ENCODE data around the gene MBNL3. TPM values are rescaled to one million over a fixed set of nuclear protein-coding genes. Genes with fewer than 3 reads are reported as not detected.

MBNL3 gene
- total RNA-seq, 1 experiment from 2014 or later = 42.2 TPM

- H3K9me3 ChIP-seq (ENCODE audit: low read depth, low read length, poor library complexity, severe bottlenecking) = no peaks in the 10 kb centered on the region
- TF ChIP-seq CTCF (conservative IDR thresholded peaks at IDR 0.05; ENCODE audit: low read depth, low read length) = no peak
- TF ChIP-seq EZH2 (IDR thresholded peaks at IDR 0.05; ENCODE audit: borderline replicate concordance, low read depth, low read length, poor library complexity, severe bottlenecking) = no peak
- ChIA-PET POLR2A (ENCODE audit: low non-redundant PET) (no interaction called here), CTCF (no interaction called here)
- H3K27me3 ChIP-seq (replicated peaks; ENCODE audit: insufficient read depth, low read depth, low read length, poor library complexity) = peaks cover 13% of the 10 kb centered on the region
- no peak for DNase-seq (ENCODE audit: low spot score)
- H3K27ac ChIP-seq (ENCODE audit: low read depth, low read length, poor library complexity, severe bottlenecking) = no peak overlapping the region
- intact Hi-C loops (cut with micrococcal nuclease; ENCODE audit: unreplicated experiment) = no loop called here
- BruUV-seq (replicated peaks) = no TSS peak
- no peaks in the 10 kb centered on the region for H3K36me3 ChIP-seq (ENCODE audit: insufficient read depth, low read length, poor library complexity, severe bottlenecking)
- no peak overlapping the region for H3K4me3 ChIP-seq (ENCODE audit: low read depth, low read length, poor library complexity, severe bottlenecking)
- no peaks in the 10 kb centered on the region for H3K4me1 ChIP-seq (ENCODE audit: insufficient read depth, low read length, poor library complexity, severe bottlenecking)
These were observed 4.3 kb upstream of the MBNL3 start for GRCh38 chrX:132493095-132493494.

GRCh38 chrX:132491191-132491590, 2.4 kb upstream of the MBNL3 start:
- Histone ChIP-seq H3K27me3 (replicated peaks; ENCODE audit: insufficient read depth, low read depth, low read length, poor library complexity) (peaks cover 10% of the 10 kb centered on the region), H3K36me3 (ENCODE audit: insufficient read depth, low read length, poor library complexity, severe bottlenecking) (no peaks in the 10 kb centered on the region), H3K4me3 (ENCODE audit: low read depth, low read length, poor library complexity, severe bottlenecking) (no peak overlapping the region), H3K9me3 (ENCODE audit: low read depth, low read length, poor library complexity, severe bottlenecking) (no peaks in the 10 kb centered on the region), H3K4me1 (ENCODE audit: insufficient read depth, low read length, poor library complexity, severe bottlenecking) (no peaks in the 10 kb centered on the region), H3K27ac (ENCODE audit: low read depth, low read length, poor library complexity, severe bottlenecking) (no peak overlapping the region)
- intact Hi-C loops (cut with micrococcal nuclease; ENCODE audit: unreplicated experiment) = no loop called here
- BruUV-seq (replicated peaks) = no TSS peak
- ChIA-PET CTCF (no interaction called here), POLR2A (ENCODE audit: low non-redundant PET) (no interaction called here)
- DNase-seq (ENCODE audit: low spot score) = peak; percentile 18
- TF ChIP-seq CTCF (conservative IDR thresholded peaks at IDR 0.05; ENCODE audit: low read depth, low read length) (no peak), EZH2 (IDR thresholded peaks at IDR 0.05; ENCODE audit: borderline replicate concordance, low read depth, low read length, poor library complexity, severe bottlenecking) (no peak)

GRCh38 chrX:132489578-132490419, 961 bp upstream of the MBNL3 start:
- H3K27ac ChIP-seq (ENCODE audit: low read depth, low read length, poor library complexity, severe bottlenecking) = peak overlapping the region; percentile 90

More at GRCh38 chrX:132489578-132490419, 961 bp upstream of the MBNL3 start:
- Histone ChIP-seq H3K9me3 (ENCODE audit: low read depth, low read length, poor library complexity, severe bottlenecking) (no peaks in the 10 kb centered on the region), H3K27me3 (replicated peaks; ENCODE audit: insufficient read depth, low read depth, low read length, poor library complexity) (peaks cover 4% of the 10 kb centered on the region), H3K36me3 (ENCODE audit: insufficient read depth, low read length, poor library complexity, severe bottlenecking) (no peaks in the 10 kb centered on the region), H3K4me1 (ENCODE audit: insufficient read depth, low read length, poor library complexity, severe bottlenecking) (no peaks in the 10 kb centered on the region), H3K4me3 (ENCODE audit: low read depth, low read length, poor library complexity, severe bottlenecking) (peak overlapping the region; percentile 57)
- TF ChIP-seq EZH2 (IDR thresholded peaks at IDR 0.05; ENCODE audit: borderline replicate concordance, low read depth, low read length, poor library complexity, severe bottlenecking) (no peak), CTCF (conservative IDR thresholded peaks at IDR 0.05; ENCODE audit: low read depth, low read length) (0 out of 2 replicates have a peak, but pooled peaks have one; percentile 25)
- intact Hi-C loops (cut with micrococcal nuclease; ENCODE audit: unreplicated experiment) = loop anchor here (10.0 kb wide), 2 partner anchors 195 to 265 kb away; no protein-coding TSS in a partner anchor
- DNase-seq (ENCODE audit: low spot score) = peak; percentile 61
- no TSS peak for BruUV-seq (replicated peaks)
- ChIA-PET CTCF (no interaction called here), POLR2A (ENCODE audit: low non-redundant PET) (no interaction called here)
